SK-N-MC (cell line): Measurements from ENCODE around the gene LYRM4.

Experiments used
- DNase-seq: peaks from one replicate; pipeline ENCODE4 v3.0.0-alpha.2; 2011; ENCODE audit warnings: low read depth, low spot score
- H3K27ac ChIP-seq: fragments of 200-600 bp; sonication (generic); 2 replicates; pipeline ENCODE4 v1.5.1; 2016; ENCODE audit warnings: mixed run types
- H3K36me3 ChIP-seq: fragments of 200-600 bp; sonication (generic); 2 replicates; pipeline ENCODE4 v1.6.1; 2017; ENCODE audit warnings: antibody characterized with exemption, low read length, mixed read lengths; ENCODE audit not compliant: insufficient read depth
- H3K4me3 ChIP-seq: fragments of 200-600 bp; sonication (generic); 2 replicates; pipeline ENCODE4 v1.5.1; 2016
- H3K9ac ChIP-seq: fragments of 200-600 bp; sonication (generic); 2 replicates; pipeline ENCODE4 v1.8.0; 2017; ENCODE audit warnings: mixed run types, mixed read lengths; ENCODE audit not compliant: insufficient read length
- H3K9me3 ChIP-seq: fragments of 200-600 bp; sonication (generic); 2 replicates; pipeline ENCODE4 v1.6.1; 2017; ENCODE audit warnings: low read depth, mild to moderate bottlenecking, antibody characterized with exemption, low read length, moderate library complexity, mixed read lengths
- EZH2 ChIP-seq: fragments of 200-600 bp; sonication (generic); IDR thresholded peaks from one replicate; pipeline ENCODE4 v1.6.1; 2017; ENCODE audit warnings: antibody characterized with exemption
- FOXP2 ChIP-seq: optimal IDR thresholded peaks from 2 replicates; pipeline ENCODE3; 2011; ENCODE audit warnings: mild to moderate bottlenecking, moderate library complexity; ENCODE audit not compliant: insufficient read depth; ENCODE audit errors: extremely low read length, control extremely low read depth
- POLR2AphosphoS5 ChIP-seq: IDR thresholded peaks from 2 replicates; pipeline ENCODE4 v1.6.1; 2012; ENCODE audit warnings: mild to moderate bottlenecking, low read depth, low read length, borderline replicate concordance

The LYRM4 gene

GRCh38 chr6:5180636-5181035 is 80.1 kb downstream of the LYRM4 start:
- H3K9me3 ChIP-seq = no peaks in the 10 kb centered on the region
- DNase-seq = no peak
- no peak overlapping the region for H3K27ac ChIP-seq
- H3K4me3 ChIP-seq = no peak overlapping the region
- no peak for TF ChIP-seq EZH2
- TF ChIP-seq POLR2AphosphoS5 = no peak
- no peak for TF ChIP-seq FOXP2
- no peaks in the 10 kb centered on the region for H3K36me3 ChIP-seq
- H3K9ac ChIP-seq = no peak overlapping the region

GRCh38 chr6:5179917-5180316 is 80.8 kb downstream of the LYRM4 start:
- no peaks in the 10 kb centered on the region for H3K9me3 ChIP-seq
- no peak for DNase-seq
- no peaks in the 10 kb centered on the region for H3K36me3 ChIP-seq
- H3K4me3 ChIP-seq = no peak overlapping the region
- TF ChIP-seq POLR2AphosphoS5 (no peak), EZH2 (no peak), FOXP2 (no peak)
- H3K9ac ChIP-seq = no peak overlapping the region
- H3K27ac ChIP-seq = no peak overlapping the region

- Histone ChIP-seq H3K36me3 (no peaks in the 10 kb centered on the region), H3K27ac (no peak overlapping the region), H3K9me3 (no peaks in the 10 kb centered on the region), H3K9ac (no peak overlapping the region), H3K4me3 (no peak overlapping the region)
- TF ChIP-seq FOXP2 (no peak), POLR2AphosphoS5 (no peak), EZH2 (no peak)
- no peak for DNase-seq
These were observed 81.9 kb downstream of the LYRM4 start for GRCh38 chr6:5178806-5179205.

- Histone ChIP-seq H3K27ac (no peak overlapping the region), H3K4me3 (no peak overlapping the region), H3K36me3 (no peaks in the 10 kb centered on the region), H3K9ac (no peak overlapping the region), H3K9me3 (no peaks in the 10 kb centered on the region)
- DNase-seq = no peak
- TF ChIP-seq POLR2AphosphoS5 = no peak
- no peak for TF ChIP-seq FOXP2
- no peak for TF ChIP-seq EZH2
These were observed 85.1 kb downstream of the LYRM4 start for GRCh38 chr6:5175635-5176034.

- Histone ChIP-seq H3K9me3 (no peaks in the 10 kb centered on the region), H3K9ac (no peak overlapping the region), H3K4me3 (no peak overlapping the region), H3K36me3 (no peaks in the 10 kb centered on the region), H3K27ac (no peak overlapping the region)
- no peak for TF ChIP-seq EZH2
- TF ChIP-seq FOXP2 = no peak
- TF ChIP-seq POLR2AphosphoS5 = no peak
- DNase-seq = no peak
These were observed 85.8 kb downstream of the LYRM4 start for GRCh38 chr6:5174756-5175549.

- Histone ChIP-seq H3K9ac (no peak overlapping the region), H3K36me3 (no peaks in the 10 kb centered on the region), H3K9me3 (no peaks in the 10 kb centered on the region), H3K27ac (no peak overlapping the region), H3K4me3 (no peak overlapping the region)
- TF ChIP-seq FOXP2 (no peak), POLR2AphosphoS5 (no peak), EZH2 (no peak)
- no peak for DNase-seq
These were observed 86.5 kb downstream of the LYRM4 start for GRCh38 chr6:5174244-5174643.

- no peaks in the 10 kb centered on the region for H3K36me3 ChIP-seq
- no peak overlapping the region for H3K27ac ChIP-seq
- H3K4me3 ChIP-seq = no peak overlapping the region
- H3K9me3 ChIP-seq = no peaks in the 10 kb centered on the region
- DNase-seq = no peak
- TF ChIP-seq FOXP2 = no peak
- no peak for TF ChIP-seq EZH2
- TF ChIP-seq POLR2AphosphoS5 = no peak
- H3K9ac ChIP-seq = no peak overlapping the region
These were observed 86.9 kb downstream of the LYRM4 start for GRCh38 chr6:5173810-5174209.

GRCh38 chr6:5172897-5173474 is 87.8 kb downstream of the LYRM4 start:
- TF ChIP-seq EZH2 = no peak
- no peak overlapping the region for H3K9ac ChIP-seq
- no peak overlapping the region for H3K27ac ChIP-seq

DNA sequence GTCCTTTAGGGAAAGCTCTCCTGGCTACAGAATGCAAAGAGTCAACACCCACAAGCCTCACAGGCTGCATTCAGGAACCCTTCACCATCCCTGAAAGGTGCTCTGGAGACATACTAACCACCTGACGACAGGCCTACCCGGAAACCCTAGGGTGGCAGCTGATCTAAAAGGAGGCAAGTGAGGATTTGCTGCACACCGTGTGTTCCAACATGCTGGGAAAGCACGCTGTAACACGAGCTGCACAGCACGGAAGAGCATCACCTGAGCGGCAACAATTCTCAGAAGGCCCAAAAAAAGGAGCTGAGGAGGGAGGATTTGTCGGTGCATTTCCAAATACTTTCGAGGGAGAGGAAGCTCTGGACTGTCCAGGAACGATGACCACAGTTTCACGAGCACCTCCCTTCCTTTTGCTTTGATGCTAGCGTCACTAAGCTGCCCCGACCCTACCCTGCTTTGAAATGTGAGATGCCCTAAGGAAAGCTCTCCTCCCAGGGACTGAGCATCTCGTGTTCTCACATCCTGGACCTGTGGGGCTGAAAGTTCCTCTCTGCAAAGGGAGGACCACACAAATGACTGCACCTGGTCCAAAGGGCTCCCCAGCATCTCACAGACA is 88.6 kb downstream of the LYRM4 start:
- DNase-seq = no peak

More at GRCh38 chr6:5172897-5173474, 87.8 kb downstream of the LYRM4 start:
- Histone ChIP-seq H3K36me3 (no peaks in the 10 kb centered on the region), H3K4me3 (no peak overlapping the region), H3K9me3 (no peaks in the 10 kb centered on the region)
- no peak for DNase-seq

More for the DNA sequence above, 88.6 kb downstream of the LYRM4 start:
- H3K4me3 ChIP-seq = no peak overlapping the region
- TF ChIP-seq EZH2 (no peak), FOXP2 (no peak), POLR2AphosphoS5 (no peak)
- no peaks in the 10 kb centered on the region for H3K9me3 ChIP-seq
- no peak overlapping the region for H3K9ac ChIP-seq
- no peak overlapping the region for H3K27ac ChIP-seq
- H3K36me3 ChIP-seq = no peaks in the 10 kb centered on the region
